Right cardiac atrium (tissue), 5 donors: ENCODE data around the gene RNASE4. TPM values are rescaled to one million over a fixed set of nuclear protein-coding genes. Genes with fewer than 3 reads are reported as not detected.
"Not testable (repeated sequence)": the region's sequence is repeated elsewhere in the genome, so short reads cannot be mapped to it uniquely, and the experiment has no call there.

Experiments
- ATAC-seq, 2 donors: fragments of 200-7000 bp; cut with Tn5 transposase; one replicate each; pipeline versions ENCODE4 v1.8.0 to v1.9.1; 2020; ENCODE audit warnings: moderate library complexity in 2 of 2, mild to moderate bottlenecking in 1 of 2
- DNase-seq, 3 donors: peaks; one replicate each; pipeline ENCODE4 v3.0.0-alpha.2; 2020
- H3K27ac ChIP-seq: one replicate; pipeline ENCODE4 v1.5.1; 2013; ENCODE audit warnings: mild to moderate bottlenecking, low read length, control low read depth, moderate library complexity
- H3K27me3 ChIP-seq: one replicate; pipeline ENCODE4 v1.6.1; 2013; ENCODE audit not compliant: control insufficient read depth, insufficient read depth
- H3K4me1 ChIP-seq: one replicate; pipeline ENCODE4 v1.6.1; 2013; ENCODE audit warnings: low read length; ENCODE audit not compliant: control insufficient read depth, insufficient read depth
- H3K4me3 ChIP-seq: one replicate; pipeline ENCODE4 v1.5.1; 2013; ENCODE audit warnings: low read length, control low read depth
- H3K9me3 ChIP-seq: one replicate; pipeline ENCODE4 v1.6.1; 2013; ENCODE audit warnings: low read length; ENCODE audit not compliant: control insufficient read depth
- WGBS: extraction: QIAGEN DNeasy Blood & Tissue Kit; methylation state at CpG from one replicate; pipeline ENCODE4 v1.1.7; 2013; 5-methylcytosine and 5-hydroxymethylcytosine counted together
- intact Hi-C, 4 donors: fragments of 100-400 bp; cut with DNase I; formaldehyde crosslinking; loops; one replicate each; pipeline versions ENCODE4 v1.11.0 to v1.14.0; 2022 to 2023
- long read RNA-seq, 4 donors: library from polyadenylated mRNA; unstranded; transcript quantifications; one replicate each; pipeline ENCODE4 v2.0.0, GENCODE V29; 2020 to 2021
- polyA plus RNA-seq: library from polyadenylated mRNA; stranded (reverse); fragments of 200-250 nt; gene quantifications from one replicate; pipeline ENCODE4 v1.2.3, GENCODE V29; 2013
- total RNA-seq, 4 donors: library from RNA; stranded (reverse); fragmentation: NEBNext Ultra II Directional; extraction: Animal tissue kit (Norgen Biotek cat#: 25700); gene quantifications; one replicate each; pipeline ENCODE4 v1.2.1, GENCODE V29; 2021
- donor health status: healthy with polysubstance abuse.
- donor health status: DM: no; HTN: yes; CAD: no.
- donor health status: DM: no; HTN: no; CAD: no.
- donor health status: DM: no; HTN: yes; CAD: no; lungs with severe emphysema.
- donor health status: DM: yes; HTN: yes; CAD: no.

The RNASE4 gene, protein sequence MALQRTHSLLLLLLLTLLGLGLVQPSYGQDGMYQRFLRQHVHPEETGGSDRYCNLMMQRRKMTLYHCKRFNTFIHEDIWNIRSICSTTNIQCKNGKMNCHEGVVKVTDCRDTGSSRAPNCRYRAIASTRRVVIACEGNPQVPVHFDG
- 10 to 100 TPM; 18.0 to 20.0 (median 19.0) TPM for total RNA-seq
- polyA plus RNA-seq: 31.3 TPM
- long read RNA-seq, donor 1, transcript RNASE4-203 (2 exons, 2,520 nt): major isoform, 19 of 20 reads
- long read RNA-seq, donor 1, partial matches to known transcripts: 0 of 20 reads
- long read RNA-seq, donor 1, other reads (novel, unspliced or antisense): 0 of 20 reads
- long read RNA-seq, donor 2, transcript RNASE4-203 (2 exons, 2,520 nt): major isoform, 8 of 9 reads
- long read RNA-seq, donor 2, partial matches to known transcripts: 0 of 9 reads
- long read RNA-seq, donor 2, other reads (novel, unspliced or antisense): 1 of 9 reads
- long read RNA-seq, donor 3, transcript RNASE4-203 (2 exons, 2,520 nt): major isoform, 50 of 56 reads
- long read RNA-seq, donor 3, partial matches to known transcripts: 0 of 56 reads
- long read RNA-seq, donor 3, other reads (novel, unspliced or antisense): 2 of 56 reads
- long read RNA-seq, donor 4, transcript RNASE4-203 (2 exons, 2,520 nt): major isoform, 11 of 11 reads
- long read RNA-seq, donor 4, partial matches to known transcripts: 0 of 11 reads
- long read RNA-seq, donor 4, other reads (novel, unspliced or antisense): 0 of 11 reads

DNA sequence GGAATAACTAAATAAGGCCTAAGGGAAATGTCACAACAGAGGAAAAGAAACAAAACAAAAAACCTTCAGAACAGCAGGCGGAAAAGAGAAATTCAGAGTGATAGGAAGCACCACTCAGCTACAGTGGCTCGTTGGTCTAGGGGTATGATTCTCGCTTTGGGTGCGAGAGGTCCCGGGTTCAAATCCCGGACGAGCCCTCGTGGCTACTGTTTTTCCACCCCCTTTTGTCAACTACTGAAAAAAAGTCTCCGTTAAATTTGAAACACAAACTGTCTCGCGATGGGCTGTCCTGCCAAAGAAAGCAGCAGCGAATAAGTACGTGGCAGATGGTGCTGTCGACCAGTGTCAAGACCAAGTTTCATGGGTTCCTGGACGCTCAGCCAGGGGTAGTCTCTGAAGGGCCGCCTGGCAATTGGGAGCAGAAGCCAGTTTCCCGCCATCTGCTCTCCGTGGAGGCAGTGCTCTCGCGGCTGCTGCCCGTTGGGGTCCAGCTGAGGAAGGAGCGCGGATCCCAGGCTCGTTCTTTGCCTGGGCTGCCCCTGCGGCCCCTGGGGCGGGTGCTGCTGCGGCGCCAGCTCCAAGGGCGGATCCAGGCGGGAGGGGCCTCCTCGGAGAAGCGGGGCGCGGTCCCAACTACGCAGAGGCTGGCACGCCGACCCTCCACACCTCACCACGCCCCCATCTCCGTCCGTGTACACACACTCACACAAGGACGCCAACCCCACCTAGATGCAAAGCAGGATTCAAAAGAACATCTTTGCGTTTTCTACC is at the start of gene RNASE4:
TSS of gene RNASE4 (plus strand) at position 670 of the 771 bp plus-strand sequence. CDS start 14,812 bp downstream, outside the sequence.
- peaks cover 6% of the 10 kb centered on the region for H3K4me1 ChIP-seq
- peak within 1 kb of the TSS; percentile 81 for H3K4me3 ChIP-seq
- no peaks in the 10 kb centered on the region for H3K9me3 ChIP-seq
- under 1% methylated on average over 42 of the region's 42 CpGs for WGBS
- intact Hi-C loops: loop anchor here (2.0 to 5.0 kb wide), 5 partner anchors 52 to 352 kb away; partner anchors contain the start of genes PARP2 (in 2 of the 4) and CCNB1IP1 (in 1 of the 4)
- H3K27me3 ChIP-seq: no peaks in the 10 kb centered on the region
- peak; percentile 88 to 95 (median 94) for DNase-seq
- H3K27ac ChIP-seq: peak within 1 kb of the TSS; percentile 99
- ATAC-seq: peak; percentile 69 to 70

DNA sequence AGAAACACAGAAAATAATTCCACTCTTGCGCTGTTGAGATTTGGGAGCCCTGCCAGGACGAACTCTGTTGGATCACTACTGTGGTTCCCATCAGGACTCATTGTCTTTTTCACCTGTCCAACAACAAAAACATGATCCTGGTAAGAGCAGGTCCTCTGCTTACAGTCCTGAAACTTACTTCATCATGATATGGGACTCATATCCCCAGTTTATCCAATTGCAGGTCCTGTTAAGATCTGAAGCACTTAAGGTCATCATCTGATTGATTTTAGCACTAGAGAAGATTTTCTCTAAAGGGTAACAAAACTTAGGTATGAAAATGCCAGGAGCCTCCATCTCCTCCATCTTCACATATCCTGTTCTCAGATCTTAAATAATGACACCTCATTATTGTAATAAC is 42.8 kb upstream of the RNASE4 start, which contains the start of gene OR6S1:
TSS of gene OR6S1 (minus strand) at position 101 of the 400 bp plus-strand sequence. CDS start at position 101, 0 bp downstream.
- ATAC-seq (no peak), DNase-seq (no peak)
- H3K4me3 ChIP-seq: no peak within 1 kb of the TSS
- H3K9me3 ChIP-seq: no peaks in the 10 kb centered on the region
- H3K27ac ChIP-seq: no peak within 1 kb of the TSS
- no peaks in the 10 kb centered on the region for H3K4me1 ChIP-seq
- 83% methylated on average over 2 of the region's 2 CpGs for WGBS
- no peaks in the 10 kb centered on the region for H3K27me3 ChIP-seq
- intact Hi-C loops: no loop called here

DNA sequence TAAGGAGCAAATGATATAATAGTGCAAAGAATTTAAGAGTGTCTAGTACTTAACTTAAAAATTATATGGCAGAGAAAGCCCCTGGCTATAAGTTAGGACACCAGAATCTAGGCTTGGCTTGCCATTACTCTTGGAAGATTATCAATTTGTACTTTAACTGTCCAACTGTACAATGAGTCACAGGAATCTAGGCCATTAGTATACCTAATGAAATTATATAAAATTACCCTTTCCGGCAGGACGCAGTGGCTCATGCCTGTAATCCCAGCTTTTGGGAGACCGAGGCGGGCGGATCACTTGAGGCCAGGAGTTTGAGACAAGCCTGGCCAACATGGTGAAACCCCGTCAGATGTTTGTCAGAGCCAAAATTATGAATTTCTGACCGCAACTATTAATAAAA is 42.2 kb upstream of the RNASE4 start:
- Histone ChIP-seq H3K9me3 (no peaks in the 10 kb centered on the region), H3K27me3 (no peaks in the 10 kb centered on the region), H3K4me1 (no peaks in the 10 kb centered on the region), H3K4me3 (no peak overlapping the region), H3K27ac (no peak overlapping the region)
- DNase-seq (no peak), ATAC-seq (no peak)
- WGBS: 86% methylated on average over 7 of the region's 7 CpGs
- intact Hi-C loops: no loop called here

DNA sequence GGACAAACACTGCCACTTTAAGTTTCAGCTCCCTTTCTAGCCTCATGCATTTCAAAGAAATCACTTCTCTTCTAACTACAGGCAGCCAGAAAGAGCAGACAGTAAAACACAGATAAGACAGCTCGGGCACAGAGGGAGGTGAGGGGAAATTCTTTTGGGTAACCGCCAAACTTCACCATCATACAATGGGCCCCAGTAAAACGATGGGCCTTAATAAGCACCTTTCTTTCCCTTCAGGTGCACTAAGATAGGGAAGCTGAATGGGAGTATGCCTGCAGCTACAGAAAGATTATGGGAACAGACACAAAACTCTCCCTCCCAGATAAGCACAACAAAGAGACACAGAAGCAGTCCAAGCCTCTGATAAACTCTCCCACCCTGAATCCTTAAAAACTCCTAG is 41.6 kb upstream of the RNASE4 start:
- H3K27me3 ChIP-seq, intact Hi-C loops, H3K9me3 ChIP-seq, DNase-seq, H3K4me3 ChIP-seq, ATAC-seq, H3K27ac ChIP-seq, H3K4me1 ChIP-seq: not testable (repeated sequence)
- WGBS: 5% methylated on average over 3 of the region's 3 CpGs

DNA sequence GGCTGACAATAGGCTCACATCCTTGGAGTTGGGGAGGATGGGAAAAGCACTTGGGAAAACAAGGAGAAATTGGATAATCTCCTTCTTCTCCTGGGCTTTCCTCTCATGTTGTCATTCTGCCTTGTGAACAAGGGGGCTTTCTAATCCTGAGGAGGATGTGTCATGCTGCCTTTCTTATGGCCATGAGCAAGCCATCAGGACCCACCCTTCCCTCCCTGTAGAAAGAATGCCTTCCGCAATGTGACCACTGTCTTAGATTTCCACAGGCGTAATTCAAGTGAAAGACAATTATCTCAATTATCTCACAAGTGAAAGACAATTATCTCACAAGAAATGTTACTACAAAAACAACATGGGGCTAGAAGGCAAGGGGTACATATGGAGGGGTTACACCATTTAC is 39.8 kb upstream of the RNASE4 start:
- intact Hi-C loops: no loop called here
- H3K27me3 ChIP-seq: no peaks in the 10 kb centered on the region
- ATAC-seq (no peak), DNase-seq (no peak)
- WGBS: 85% methylated on average over 2 of the region's 2 CpGs
- no peaks in the 10 kb centered on the region for H3K4me1 ChIP-seq
- H3K9me3 ChIP-seq: no peaks in the 10 kb centered on the region
- no peak overlapping the region for H3K4me3 ChIP-seq
- no peak overlapping the region for H3K27ac ChIP-seq

DNA sequence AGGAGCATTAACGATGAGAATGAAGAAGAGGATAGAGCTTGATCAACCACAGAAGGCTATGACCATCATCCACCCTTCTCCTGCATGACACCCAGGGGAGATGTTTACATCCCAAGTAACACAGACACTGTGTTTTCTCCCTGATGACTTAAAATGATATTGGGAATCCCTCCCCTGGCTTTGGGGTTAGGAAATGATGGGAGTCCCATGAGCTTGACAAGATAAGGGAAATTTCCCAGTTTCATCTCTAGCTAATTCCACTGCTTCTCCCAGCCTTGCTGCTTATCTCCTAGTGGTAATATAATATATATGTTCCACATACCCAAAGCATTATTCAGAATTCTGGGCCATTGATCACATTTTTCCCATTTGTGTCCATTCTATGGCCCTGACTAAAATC is 38.9 kb upstream of the RNASE4 start:
- Histone ChIP-seq H3K9me3 (no peaks in the 10 kb centered on the region), H3K4me1 (no peaks in the 10 kb centered on the region), H3K27ac (no peak overlapping the region), H3K27me3 (no peaks in the 10 kb centered on the region), H3K4me3 (no peak overlapping the region)
- 91% methylated on average over 1 of the region's 1 CpG for WGBS
- intact Hi-C loops: no loop called here
- DNase-seq: no peak
- no peak for ATAC-seq

DNA sequence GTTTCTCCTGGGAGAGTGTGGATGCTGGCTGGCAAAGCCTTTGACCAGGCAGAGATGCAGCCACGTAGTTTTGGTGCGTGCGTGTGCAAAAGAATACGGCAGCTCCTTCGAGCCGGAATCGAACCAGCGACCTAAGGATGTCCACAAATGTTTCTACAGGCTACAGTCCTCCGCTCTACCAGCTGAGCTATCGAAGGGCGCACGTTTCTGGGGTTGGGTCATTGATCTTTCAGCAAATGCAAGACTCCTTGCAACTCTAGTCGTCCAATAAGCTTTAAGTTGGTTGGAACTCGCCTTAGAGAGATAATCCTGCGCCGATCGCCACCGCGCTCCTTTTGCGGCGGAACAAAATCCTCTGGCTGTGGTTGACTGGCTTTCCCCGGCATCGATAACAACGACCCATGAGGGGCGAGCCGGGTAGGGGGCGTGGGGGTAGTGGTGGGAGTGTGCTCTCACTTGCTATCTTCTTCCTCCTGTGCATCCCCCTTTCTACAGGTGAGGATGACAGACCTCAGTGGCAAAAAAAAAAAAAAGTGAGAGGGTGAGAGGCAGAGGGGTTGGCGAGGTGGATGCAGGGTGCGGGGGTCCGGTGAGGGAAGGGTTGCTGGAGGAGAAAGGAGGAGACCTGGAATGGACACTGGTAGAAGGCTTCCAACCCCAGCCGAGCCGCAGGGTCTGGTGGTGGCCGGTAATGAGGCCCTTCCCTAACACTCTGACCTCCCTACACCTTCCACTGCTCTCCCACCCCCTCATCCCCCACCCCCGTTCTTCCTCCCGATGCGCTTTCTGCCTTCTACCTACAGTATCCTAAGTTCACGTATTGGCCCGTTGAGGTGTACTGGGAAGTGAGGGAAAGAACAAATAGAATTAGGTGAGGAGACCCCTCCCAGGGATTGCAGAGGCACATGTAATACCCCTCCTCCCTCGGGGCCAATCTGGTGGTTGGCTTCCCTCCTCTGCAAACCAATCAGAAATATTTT is 31.1 kb upstream of the RNASE4 start:
- 3% methylated on average over 39 of the region's 39 CpGs for WGBS
- peaks cover 2% of the 10 kb centered on the region for H3K27me3 ChIP-seq
- H3K4me1 ChIP-seq: no peaks in the 10 kb centered on the region
- ATAC-seq (no peak), DNase-seq (no peak)
- no peak overlapping the region for H3K27ac ChIP-seq
- intact Hi-C loops: no loop called here
- H3K9me3 ChIP-seq: no peaks in the 10 kb centered on the region
- H3K4me3 ChIP-seq: no peak overlapping the region

DNA sequence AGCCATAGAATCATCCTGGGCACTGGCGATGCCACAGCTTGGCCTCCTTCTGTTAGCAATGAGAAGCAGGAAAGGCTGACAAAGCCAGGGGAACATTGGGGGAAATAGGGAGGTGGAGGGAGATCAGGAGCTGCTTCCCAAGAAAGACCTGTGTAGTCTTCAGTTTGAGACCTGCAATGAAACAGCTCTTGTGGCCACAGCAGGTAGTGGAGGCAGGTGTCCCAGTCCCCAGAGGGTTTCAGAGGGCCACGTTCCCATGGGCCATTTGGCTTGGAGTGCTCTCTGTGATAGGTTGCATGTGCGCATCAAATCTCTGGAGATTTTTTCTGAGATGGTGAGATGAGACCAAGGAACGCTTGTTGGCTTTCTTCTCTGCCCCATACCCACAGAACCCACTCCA is 28.5 kb upstream of the RNASE4 start:
- Histone ChIP-seq H3K27ac (no peak overlapping the region), H3K4me1 (no peaks in the 10 kb centered on the region), H3K27me3 (peaks cover 2% of the 10 kb centered on the region), H3K4me3 (no peak overlapping the region), H3K9me3 (no peaks in the 10 kb centered on the region)
- WGBS: 75% methylated on average over 4 of the region's 4 CpGs
- DNase-seq (no peak), ATAC-seq (no peak)
- intact Hi-C loops: no loop called here

DNA sequence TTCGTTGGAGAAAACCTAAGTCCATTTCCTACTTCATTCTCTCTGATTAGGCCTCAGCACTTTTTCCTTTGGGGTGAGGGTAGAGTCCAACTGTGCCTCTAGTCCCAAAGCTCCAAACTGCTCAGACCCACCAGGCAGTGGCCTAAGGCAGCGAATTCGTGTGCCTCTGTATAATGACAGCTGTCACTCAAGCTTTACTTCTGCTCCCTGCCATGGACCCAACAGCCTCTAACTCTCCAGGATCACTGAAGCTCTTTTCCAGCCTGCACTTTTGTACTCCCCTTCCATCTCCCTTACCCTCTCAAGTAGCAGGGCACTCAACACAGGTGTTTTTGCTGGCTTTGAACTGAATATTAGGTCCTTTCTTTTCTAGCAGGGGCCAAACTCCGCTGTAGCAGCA is 28.1 kb upstream of the RNASE4 start:
- 71% methylated on average over 4 of the region's 4 CpGs for WGBS
- H3K27me3 ChIP-seq: peaks cover 2% of the 10 kb centered on the region
- ATAC-seq: no peak
- DNase-seq: no peak
- H3K4me1 ChIP-seq: no peaks in the 10 kb centered on the region
- H3K9me3 ChIP-seq: no peaks in the 10 kb centered on the region
- H3K27ac ChIP-seq: no peak overlapping the region
- H3K4me3 ChIP-seq: no peak overlapping the region
- intact Hi-C loops: no loop called here
